GM20431 (cell line): ENCODE results near the gene ALG1.
"Not testable (repeated sequence)": the region's sequence is repeated elsewhere in the genome, so short reads cannot be mapped to it uniquely, and the experiment has no call there.

Experiments
- in situ Hi-C: fragments of 300-500 bp; cut with MseI, MboI; formaldehyde crosslinking; loops from one replicate; pipeline ENCODE4 v1.15.0; 2020; ENCODE audit warnings: low sequenced_read_pairs; ENCODE audit not compliant: unreplicated experiment

ALG1 gene

DNA sequence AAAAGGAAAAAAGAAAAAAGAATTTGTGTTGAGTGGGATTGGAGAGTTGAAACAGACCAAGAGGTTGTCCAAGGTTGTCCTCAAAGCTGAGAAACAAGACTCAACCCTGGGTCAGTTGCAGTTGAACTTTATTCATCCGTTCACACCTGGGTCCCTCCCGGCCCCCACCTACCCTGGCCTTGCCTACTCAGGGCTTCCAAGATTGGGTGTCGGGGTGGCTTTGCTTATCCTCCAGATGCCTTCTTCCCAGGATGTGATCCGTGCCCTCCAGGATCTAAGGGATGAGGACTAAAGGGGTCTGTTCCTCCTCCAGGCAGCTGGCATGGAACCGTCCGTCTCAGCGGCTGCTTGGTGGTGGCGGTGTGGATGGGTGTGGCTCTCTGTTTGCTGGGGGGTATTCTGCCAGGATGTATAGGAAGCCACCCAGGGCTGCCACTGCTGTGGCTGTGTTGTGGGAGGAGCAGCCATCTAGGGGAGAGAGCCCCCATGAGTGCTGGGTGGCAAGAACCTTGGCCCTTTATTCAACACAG lies 27.6 kb upstream of the ALG1 start:
- in situ Hi-C loops, result no loop called here

DNA sequence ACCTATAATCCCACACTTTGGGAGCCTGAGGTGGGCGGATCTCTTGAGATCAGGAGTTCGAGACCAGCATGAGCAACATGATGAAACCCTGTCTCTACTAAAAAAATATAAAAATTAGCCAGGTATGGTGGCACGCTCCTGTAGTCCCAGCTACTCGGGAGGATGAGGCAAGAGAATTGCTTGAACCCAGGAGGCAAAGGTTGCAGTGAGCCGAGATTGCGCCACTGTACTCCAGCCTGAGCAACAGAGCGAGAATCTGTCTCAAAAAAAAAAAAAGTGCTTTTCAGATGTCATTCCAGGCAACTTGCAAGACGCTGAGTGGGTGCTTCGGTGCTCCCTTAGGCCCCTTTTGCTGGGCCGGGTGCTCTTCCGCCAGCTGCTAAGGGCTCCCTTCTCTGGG lies 27.1 kb upstream of the ALG1 start:
- in situ Hi-C loops, result not testable (repeated sequence)

GRCh38 chr16:5045499-5046115 lies 26.0 kb upstream of the ALG1 start:
- in situ Hi-C loops, result no loop called here

DNA sequence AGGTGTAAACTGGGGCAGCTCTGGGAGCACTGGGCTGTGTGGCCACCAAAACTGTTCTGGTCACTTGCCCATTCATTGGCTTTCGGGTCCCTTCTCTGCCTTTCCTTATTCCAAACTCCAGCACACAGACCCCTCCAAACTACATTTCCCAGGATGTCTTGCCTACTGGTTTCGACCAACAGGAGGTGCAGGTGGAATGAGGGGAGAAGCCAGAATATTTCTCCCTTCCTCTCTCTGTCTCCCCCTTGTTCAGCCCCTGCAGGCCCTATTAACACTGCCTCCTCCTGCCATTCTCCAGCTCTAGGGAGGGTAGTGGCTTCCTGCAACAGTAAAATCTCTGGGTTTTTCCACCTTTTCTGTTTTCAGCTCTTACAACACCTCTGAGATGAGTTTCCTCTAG lies 24.7 kb upstream of the ALG1 start:
- in situ Hi-C loops, result no loop called here

DNA sequence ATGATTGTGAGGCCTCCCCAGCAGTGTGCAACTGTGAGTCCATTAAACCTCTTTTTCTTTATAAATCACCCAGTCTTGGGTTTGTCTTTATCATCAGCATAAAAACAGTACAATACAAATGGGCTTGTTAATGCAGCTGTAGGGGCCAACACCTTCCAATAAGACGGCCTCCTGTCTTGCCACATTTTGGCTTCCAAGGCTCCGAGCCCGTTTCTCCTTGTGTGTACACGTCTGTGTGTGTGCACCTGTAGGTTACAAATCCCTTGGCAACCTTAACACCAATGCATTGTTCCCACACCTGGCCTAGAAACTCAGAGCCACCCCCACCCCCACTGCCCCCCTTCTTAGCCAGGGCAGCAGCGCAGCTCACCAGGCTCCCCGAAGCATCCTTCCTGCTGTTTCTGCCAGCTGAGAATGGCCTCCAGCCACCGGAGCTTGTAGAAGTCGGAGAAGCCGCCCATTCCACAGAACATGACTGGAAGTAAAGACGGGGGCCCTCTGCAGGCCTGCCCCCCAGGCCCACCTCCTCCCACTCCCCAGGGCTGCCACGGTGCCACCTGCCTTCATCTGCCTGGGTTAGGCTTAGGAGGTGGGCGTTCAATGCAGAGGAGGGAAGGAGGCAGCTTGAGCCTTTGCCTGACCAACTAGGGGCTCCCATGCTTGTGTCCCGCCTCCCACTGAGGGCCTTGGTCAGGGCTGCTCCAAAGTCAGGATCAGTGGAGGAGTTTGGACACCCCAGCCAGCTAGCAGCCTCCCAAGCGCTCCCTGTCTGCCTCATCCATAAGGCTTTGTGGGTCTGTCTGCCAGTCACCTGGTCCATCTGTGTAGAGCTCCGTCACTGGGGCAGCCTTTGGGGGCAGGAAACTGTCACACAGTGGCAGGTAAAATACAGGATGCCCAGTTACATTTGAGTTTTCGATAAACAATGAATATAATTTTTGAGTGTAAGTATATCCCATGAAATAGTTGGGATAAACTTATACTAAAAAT lies 16.5 kb upstream of the ALG1 start:
- in situ Hi-C loops, result loop anchor here (25.0 kb wide), 1 partner anchor 557 kb away; no protein-coding TSS in a partner anchor

GRCh38 chr16:5056352-5056751 lies 15.3 kb upstream of the ALG1 start:
- in situ Hi-C loops, result loop anchor here (25.0 kb wide), 1 partner anchor 556 kb away; no protein-coding TSS in a partner anchor

- in situ Hi-C loops, result loop anchor here (25.0 kb wide), 1 partner anchor 554 kb away; no protein-coding TSS in a partner anchor
These were observed 13.2 kb upstream of the ALG1 start for GRCh38 chr16:5058476-5058875.

DNA sequence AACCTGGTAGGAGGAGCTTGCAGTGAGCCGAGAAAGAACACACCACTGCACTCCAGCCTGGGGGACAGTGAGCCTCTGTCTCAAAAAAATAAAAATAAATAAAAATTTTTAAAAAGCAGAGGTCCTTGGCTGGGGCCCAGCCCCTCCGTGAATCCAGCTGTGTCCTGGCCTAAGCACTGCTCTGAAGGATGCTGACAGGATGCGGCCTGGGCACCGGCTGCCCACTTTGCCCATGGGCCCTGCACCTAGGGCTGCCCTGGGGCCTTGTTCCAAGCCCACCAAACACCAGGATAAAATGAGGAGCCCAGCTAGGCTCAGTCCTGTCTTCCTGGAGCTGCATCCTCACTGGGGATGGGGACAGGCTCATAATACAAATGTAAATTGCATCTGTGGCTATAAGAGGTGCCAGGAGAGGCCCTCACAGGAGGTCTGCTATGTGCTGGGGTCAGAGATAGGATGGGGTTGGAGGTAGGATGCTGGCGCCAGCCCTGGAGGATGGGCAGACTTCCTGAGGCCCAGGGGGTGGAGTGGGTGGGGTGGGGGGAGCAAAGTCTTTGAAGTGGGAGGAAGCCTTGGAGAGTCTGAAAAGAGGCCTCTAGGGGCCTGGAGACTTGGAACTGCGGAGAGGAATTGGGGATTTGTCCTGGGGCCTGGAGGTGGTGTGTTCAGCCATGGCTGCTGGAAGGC lies 12.1 kb upstream of the ALG1 start:
- in situ Hi-C loops, result loop anchor here (25.0 kb wide), 1 partner anchor 553 kb away; no protein-coding TSS in a partner anchor

GRCh38 chr16:5060073-5060641 lies 11.5 kb upstream of the ALG1 start:
- in situ Hi-C loops, result loop anchor here (25.0 kb wide), 1 partner anchor 552 kb away; no protein-coding TSS in a partner anchor

DNA sequence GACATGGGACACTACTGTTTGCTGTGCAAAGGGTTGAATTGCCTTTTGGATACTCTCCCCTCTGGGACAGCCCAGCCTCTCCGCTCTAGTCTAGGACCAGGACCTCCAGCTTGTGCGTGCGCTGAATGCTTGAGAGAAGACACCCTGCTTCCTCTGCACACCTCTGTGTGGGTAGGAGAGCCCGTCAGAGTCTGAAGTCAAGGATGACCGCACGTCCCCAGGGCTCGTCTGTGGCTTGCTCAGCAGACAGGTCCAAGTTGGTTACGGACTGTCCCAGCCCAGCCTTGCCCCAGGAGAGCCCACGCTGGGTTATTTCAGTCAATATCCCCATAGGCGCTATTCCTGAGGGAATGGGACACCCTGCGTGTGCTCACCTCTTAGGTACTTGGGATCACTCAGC lies 9.6 kb upstream of the ALG1 start:
- in situ Hi-C loops, result loop anchor here (25.0 kb wide), 1 partner anchor 550 kb away; no protein-coding TSS in a partner anchor

GRCh38 chr16:5062790-5063765 lies 8.6 kb upstream of the ALG1 start:
- in situ Hi-C loops, result loop anchor here (25.0 kb wide), 1 partner anchor 549 kb away; no protein-coding TSS in a partner anchor

DNA sequence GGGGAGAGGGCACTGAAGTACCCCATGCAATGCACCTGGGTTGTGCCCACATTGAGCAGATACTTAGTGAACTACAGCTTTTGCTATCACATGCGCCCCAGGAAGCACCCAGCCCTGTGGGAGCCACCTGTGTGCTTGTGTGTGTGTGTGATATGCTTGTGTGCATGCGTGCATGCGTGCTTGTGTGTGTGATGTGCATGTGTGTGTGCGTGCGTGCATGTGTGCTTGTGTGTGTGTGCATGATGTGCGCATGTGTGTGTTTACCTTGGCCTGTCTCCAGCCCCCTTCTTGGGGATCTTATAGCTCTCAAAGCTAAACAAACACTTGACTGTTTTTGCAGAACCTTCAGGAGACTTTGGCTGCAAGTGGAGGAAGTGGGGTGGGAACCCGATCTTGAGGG lies 6.7 kb upstream of the ALG1 start:
- in situ Hi-C loops, result loop anchor here (25.0 kb wide), 1 partner anchor 547 kb away; no protein-coding TSS in a partner anchor

GRCh38 chr16:5065326-5065725 lies 6.3 kb upstream of the ALG1 start:
- in situ Hi-C loops, result loop anchor here (25.0 kb wide), 1 partner anchor 547 kb away; no protein-coding TSS in a partner anchor

DNA sequence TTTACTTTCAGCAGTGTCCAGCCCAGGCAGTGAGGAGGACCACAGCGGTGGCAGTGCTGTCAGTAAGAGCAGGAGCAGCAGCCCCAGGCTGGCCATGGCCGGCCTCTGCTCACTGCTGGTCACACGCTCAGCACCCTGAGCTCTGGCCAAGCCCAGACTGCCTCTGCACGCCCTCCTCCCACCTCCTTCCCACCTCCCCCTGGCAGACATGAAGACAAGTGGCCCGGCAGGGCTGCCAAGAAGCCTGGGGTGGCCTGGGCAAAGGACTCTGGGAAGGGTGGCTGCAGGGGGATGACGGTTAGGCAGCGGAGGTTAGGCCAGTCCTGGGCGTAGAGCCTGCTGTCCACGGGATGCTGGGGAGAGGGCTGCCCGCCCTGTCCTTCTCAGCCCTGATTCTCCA lies 5.8 kb upstream of the ALG1 start, which contains the start of gene C16orf89:
C16orf89 (minus strand) TSS at position 144 of the 400 bp plus-strand sequence; CDS start at position 96, 48 bp downstream.
- in situ Hi-C loops, result loop anchor here (25.0 kb wide), 1 partner anchor 546 kb away; no protein-coding TSS in a partner anchor

DNA sequence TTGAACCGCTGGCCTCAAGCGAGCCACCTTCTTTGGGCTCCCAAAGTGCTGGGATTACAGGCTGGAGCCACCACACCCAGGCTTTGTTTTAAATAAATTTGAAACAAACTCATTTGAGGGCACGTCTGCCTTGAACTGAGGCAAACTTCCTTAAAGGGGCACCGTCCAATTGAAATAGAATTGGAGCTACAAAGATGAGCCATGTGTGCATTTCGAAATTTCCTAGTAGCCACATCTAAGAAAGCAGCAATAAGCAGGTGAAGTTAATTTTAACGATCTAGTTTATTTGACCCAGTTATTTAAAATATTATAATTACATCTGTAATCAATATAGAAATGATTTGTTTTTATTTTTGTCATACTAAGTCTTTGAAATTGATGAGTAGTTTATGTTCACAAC lies 5.1 kb upstream of the ALG1 start:
- in situ Hi-C loops, result loop anchor here (25.0 kb wide), 1 partner anchor 546 kb away; no protein-coding TSS in a partner anchor

DNA sequence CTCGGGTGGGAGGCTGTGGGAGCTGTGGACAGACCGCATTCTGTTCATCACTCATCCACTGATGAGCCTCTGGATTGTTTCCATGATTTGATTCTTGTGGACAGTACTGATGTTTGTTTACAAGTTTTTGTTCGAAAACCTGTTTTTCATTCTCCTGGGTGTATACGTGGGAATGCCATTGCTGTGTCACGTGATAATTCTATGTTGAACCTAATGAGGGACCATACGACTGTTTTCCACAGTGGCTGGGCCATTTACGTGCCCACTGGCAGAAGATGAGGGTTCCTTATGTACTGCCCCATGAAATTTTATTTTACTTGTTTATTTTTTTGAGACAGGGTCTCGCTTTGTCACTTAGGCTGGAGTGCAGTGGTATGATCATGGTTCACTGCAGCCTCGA lies 2.6 kb upstream of the ALG1 start:
- in situ Hi-C loops, result loop anchor here (25.0 kb wide), 1 partner anchor 543 kb away; no protein-coding TSS in a partner anchor

GRCh38 chr16:5069854-5070253 lies 1.8 kb upstream of the ALG1 start:
- in situ Hi-C loops, result loop anchor here (25.0 kb wide), 1 partner anchor 542 kb away; no protein-coding TSS in a partner anchor
